Endothelial cell of hepatic sinusoid (primary cell): ENCODE measurements around the gene PCDHGB1.
"Not testable (repeated sequence)": the region's sequence is repeated elsewhere in the genome, so short reads cannot be mapped to it uniquely, and the experiment has no call there.

Source experiments
- in situ Hi-C: cut with HindIII; loops from 2 replicates; pipeline ENCODE4 v1.10.0; 2017; ENCODE audit warnings: low sequenced_read_pairs

Gene PCDHGB1

DNA sequence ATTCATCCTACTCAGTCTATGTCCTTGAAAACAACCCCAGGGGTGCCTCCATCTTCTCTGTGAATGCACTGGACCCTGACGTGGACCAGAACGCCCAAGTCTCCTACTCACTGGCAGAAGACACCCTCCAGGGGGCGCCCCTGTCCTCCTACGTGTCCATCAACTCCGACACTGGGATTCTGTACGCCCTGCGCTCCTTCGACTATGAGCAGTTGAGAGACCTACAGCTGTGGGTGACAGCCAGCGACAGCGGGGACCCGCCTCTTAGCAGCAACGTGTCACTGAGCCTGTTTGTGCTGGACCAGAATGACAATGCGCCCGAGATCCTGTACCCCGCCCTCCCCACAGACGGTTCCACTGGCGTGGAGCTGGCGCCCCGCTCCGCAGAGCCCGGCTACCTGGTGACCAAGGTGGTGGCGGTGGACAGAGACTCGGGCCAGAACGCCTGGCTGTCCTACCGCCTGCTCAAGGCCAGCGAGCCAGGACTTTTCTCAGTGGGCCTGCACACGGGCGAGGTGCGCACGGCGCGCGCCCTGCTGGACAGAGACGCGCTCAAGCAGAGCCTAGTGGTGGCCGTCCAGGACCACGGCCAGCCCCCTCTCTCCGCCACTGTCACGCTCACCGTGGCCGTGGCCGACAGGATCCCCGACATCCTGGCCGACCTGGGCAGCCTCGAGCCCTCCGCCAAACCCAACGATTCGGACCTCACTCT is 25.7 kb downstream of the PCDHGB1 start:
- in situ Hi-C loops = not testable (repeated sequence)

DNA sequence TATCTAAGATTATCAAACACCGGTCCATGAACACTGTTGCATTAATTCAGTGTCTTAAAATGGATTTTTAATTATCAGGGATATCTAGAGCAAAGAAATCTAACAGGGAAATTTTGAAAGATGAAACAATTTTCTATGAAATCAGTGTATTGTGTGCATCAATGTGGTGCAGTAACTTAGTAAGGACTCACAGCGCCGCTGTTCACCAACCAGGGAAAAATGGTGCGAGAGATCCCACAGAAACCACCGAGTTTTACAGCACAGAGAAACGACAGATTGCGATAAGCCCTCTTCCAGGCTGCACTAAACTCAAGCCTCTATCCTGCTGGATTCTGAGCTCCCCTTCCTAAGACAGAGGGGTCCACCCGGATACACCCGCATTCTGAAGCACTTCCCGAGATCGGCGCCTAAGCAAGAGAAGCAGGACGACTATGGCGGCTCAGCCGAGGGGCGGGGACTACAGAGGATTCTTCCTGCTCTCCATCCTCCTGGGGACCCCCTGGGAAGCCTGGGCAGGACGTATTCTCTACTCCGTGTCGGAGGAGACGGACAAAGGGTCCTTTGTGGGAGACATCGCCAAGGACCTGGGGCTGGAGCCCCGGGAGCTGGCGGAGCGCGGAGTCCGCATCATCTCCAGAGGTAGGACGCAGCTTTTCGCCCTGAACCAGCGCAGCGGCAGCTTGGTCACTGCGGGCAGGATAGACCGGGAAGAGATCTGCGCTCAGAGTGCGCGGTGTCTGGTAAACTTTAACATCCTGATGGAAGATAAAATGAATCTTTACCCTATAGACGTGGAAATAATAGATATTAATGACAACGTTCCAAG is 32.8 kb downstream of the PCDHGB1 start, which contains the start of gene PCDHGA7:
TSS of gene PCDHGA7 (plus strand) at position 274 of the 826 bp plus-strand sequence. CDS start at position 432, 158 bp downstream.
- in situ Hi-C loops = no loop called here

DNA sequence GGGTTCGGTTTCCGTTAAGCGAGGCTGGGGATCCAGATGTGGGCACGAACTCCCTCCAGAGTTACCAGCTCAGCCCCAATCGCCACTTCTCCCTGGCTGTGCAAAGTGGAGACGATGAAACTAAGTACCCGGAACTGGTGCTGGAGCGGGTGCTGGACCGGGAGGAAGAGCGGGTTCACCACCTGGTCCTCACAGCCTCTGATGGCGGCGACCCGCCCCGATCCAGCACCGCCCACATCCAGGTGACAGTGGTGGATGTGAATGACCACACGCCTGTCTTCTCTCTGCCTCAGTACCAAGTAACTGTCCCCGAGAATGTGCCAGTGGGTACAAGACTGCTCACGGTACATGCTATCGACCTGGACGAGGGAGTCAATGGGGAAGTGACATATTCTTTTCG is 33.4 kb downstream of the PCDHGB1 start:
- in situ Hi-C loops = no loop called here

DNA sequence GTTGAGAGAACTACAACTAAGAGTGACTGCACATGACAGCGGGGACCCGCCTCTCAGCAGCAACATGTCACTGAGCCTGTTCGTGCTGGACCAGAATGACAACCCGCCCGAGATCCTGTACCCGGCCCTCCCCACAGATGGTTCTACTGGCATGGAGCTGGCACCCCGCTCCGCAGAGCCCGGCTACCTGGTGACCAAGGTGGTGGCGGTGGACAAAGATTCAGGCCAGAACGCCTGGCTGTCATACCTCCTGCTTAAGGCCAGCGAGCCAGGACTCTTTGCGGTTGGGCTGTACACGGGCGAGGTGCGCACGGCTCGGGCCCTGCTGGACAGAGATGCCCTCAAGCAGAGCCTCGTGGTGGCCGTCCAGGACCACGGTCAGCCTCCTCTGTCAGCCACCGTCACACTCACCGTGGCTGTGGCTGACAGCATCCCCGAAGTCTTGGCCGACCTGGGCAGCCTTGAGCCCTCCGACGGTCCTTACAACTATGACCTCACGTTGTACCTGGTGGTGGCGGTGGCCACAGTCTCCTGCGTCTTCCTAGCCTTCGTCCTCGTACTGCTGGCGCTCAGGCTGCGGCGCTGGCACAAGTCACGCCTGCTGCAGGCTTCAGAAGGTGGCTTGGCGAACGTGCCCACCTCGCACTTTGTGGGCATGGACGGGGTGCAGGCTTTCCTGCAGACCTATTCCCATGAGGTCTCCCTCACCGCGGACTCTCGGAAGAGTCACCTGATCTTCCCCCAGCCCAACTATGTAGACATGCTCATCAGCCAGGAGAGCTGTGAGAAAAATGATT is 34.8 kb downstream of the PCDHGB1 start:
- in situ Hi-C loops = no loop called here

DNA sequence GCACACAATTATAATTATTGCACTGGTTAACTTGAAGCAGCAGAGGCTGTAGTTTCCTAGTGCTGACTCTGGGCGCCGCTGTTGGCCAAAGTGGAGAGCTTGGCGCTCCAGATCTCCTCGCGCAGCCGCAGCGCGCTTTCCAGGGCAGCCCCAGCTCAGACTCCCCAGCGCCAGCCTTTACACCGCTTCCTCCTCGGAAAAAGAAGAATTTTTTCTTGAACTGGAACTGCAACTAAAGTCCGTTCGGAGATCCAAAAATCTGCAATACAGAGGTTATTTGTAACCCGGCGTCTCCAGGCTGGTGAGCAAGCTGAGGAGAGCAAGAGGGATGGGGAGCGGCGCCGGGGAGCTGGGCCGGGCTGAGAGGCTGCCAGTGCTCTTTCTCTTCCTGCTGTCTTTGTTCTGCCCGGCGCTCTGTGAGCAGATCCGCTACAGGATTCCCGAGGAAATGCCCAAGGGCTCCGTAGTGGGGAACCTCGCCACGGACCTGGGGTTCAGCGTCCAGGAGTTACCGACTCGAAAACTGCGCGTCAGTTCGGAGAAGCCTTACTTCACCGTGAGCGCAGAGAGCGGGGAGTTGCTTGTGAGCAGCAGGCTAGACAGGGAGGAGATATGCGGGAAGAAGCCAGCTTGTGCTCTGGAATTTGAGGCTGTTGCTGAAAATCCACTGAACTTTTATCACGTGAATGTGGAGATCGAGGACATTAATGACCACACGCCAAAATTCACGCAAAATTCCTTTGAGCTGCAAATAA is 37.8 kb downstream of the PCDHGB1 start, which contains the start of gene PCDHGB4:
TSS of gene PCDHGB4 (plus strand) at position 142 of the 755 bp plus-strand sequence. CDS start at position 329, 187 bp downstream.
- in situ Hi-C loops = not testable (repeated sequence)

DNA sequence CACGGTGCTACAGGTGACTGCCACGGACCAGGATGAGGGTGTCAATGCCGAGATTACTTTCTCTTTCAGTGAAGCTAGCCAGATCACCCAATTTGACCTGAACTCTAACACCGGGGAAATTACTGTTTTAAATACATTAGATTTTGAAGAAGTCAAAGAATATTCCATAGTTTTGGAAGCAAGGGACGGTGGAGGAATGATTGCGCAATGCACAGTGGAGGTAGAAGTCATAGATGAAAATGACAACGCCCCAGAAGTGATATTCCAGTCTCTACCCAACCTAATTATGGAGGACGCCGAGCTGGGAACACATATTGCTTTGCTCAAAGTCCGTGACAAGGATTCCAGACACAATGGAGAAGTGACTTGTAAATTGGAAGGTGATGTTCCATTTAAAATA is 38.8 kb downstream of the PCDHGB1 start:
- in situ Hi-C loops = no loop called here

DNA sequence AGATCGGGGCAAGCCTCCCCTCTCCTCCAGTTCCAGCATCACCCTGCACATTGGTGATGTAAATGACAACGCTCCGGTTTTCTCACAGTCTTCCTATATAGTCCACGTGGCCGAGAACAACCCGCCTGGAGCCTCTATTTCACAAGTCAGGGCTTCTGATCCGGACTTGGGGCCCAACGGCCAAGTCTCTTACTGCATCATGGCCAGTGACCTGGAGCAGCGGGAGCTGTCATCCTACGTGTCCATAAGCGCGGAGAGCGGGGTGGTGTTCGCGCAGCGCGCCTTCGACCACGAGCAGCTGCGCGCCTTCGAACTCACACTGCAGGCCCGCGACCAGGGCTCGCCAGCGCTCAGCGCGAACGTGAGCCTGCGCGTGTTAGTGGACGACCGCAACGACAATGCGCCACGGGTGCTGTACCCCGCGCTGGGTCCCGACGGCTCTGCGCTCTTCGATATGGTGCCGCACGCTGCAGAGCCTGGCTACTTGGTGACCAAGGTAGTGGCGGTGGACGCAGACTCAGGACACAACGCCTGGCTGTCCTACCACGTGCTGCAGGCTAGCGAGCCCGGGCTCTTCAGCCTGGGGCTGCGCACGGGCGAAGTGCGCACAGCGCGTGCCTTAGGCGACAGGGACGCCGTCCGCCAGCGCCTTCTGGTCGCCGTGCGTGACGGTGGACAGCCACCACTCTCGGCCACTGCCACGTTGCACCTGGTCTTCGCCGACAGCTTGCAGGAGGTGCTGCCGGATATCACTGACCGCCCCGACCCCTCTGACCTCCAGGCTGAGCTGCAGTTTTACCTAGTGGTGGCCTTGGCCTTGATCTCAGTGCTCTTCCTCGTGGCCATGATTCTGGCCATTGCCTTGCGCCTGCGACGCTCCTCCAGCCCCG is 39.5 kb downstream of the PCDHGB1 start:
- in situ Hi-C loops = loop anchor here (5.0 kb wide), 1 partner anchor 62 kb away; no protein-coding TSS in a partner anchor

DNA sequence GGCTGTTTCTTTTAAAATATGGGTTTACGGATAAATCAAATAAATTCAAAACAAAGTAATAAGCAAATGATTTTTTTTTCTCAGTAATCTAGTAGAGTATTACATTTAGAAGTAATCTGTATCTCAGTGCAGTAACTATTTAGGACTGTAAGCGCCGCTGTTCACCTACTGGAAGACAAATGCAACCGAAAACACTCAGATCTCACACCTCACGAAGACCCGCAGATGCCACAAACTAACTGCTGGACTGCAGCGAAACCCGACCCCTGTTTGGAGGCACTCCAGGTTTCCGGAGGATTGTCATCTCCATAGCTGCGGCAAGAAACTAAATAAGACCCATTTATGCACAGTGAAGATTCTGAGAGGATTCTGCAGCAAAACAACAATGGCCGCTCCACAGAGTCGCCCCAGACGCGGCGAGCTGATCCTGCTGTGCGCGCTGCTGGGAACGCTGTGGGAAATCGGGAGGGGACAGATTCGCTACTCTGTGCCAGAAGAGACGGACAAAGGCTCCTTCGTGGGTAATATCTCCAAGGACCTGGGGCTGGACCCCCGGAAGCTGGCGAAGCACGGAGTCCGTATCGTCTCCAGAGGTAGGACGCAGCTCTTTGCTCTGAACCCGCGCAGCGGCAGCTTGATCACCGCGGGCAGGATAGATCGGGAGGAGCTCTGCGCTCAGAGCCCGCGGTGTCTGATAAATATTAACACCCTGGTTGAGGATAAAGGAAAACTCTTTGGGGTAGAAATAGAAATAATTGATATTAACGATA is 42.7 kb downstream of the PCDHGB1 start, which contains the start of gene PCDHGA8:
TSS of gene PCDHGA8 (plus strand) at position 205 of the 770 bp plus-strand sequence. CDS start at position 386, 181 bp downstream.
- in situ Hi-C loops = loop anchor here (5.0 kb wide), 1 partner anchor 65 kb away; no protein-coding TSS in a partner anchor

DNA sequence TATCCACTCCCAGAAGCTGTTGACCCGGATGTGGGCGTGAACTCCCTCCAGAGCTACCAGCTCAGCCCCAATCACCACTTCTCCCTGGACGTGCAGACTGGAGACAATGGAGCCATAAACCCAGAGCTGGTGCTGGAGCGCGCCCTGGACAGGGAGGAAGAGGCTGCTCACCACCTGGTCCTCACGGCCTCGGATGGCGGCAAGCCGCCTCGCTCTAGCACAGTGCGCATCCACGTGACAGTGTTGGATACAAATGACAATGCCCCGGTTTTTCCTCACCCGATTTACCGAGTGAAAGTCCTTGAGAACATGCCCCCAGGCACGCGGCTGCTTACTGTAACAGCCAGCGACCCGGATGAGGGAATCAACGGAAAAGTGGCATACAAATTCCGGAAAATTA is 43.4 kb downstream of the PCDHGB1 start:
- in situ Hi-C loops = loop anchor here (5.0 kb wide), 1 partner anchor 66 kb away; no protein-coding TSS in a partner anchor

DNA sequence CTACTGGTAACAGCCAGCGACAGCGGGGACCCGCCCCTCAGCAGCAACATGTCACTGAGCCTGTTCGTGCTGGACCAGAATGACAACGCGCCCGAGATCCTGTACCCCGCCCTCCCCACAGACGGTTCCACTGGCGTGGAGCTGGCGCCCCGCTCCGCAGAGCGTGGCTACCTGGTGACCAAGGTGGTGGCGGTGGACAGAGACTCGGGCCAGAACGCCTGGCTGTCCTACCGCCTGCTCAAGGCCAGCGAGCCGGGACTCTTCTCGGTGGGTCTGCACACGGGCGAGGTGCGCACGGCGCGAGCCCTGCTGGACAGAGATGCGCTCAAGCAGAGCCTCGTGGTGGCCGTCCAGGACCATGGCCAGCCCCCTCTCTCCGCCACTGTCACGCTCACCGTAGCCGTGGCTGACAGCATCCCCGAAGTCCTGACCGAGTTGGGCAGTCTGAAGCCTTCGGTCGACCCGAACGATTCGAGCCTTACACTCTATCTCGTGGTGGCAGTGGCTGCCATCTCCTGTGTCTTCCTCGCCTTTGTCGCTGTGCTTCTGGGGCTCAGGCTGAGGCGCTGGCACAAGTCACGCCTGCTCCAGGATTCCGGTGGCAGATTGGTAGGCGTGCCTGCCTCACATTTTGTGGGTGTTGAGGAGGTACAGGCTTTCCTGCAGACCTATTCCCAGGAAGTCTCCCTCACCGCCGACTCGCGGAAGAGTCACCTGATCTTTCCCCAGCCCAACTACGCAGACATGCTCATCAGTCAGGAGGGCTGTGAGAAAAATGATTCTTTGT is 44.7 kb downstream of the PCDHGB1 start:
- in situ Hi-C loops = loop anchor here (5.0 kb wide), 1 partner anchor 67 kb away; no protein-coding TSS in a partner anchor

DNA sequence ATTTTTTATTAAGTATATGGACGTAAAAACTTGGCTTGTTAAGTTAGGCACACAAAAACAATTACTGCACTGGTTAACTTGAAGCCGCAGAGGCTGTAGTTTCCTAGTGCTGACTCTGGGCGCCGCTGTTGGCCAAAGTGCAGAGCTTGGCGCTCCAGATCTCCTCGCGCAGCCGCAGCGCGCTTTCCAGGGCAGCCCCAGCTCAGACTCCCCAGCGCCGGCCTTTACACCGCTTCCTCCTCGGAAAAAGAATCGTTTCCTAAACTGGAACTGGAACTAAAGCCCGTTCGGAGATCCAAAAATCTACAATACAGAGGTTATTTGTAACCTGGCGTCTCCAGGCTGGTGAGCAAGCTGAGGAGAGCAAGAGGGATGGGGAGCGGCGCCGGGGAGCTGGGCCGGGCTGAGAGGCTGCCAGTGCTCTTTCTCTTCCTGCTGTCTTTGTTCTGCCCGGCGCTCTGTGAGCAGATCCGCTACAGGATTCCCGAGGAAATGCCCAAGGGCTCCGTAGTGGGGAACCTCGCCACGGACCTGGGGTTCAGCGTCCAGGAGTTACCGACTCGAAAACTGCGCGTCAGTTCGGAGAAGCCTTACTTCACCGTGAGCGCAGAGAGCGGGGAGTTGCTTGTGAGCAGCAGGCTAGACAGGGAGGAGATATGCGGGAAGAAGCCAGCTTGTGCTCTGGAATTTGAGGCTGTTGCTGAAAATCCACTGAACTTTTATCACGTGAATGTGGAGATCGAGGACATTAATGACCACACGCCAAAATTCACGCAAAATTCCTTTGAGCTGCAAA is 48.1 kb downstream of the PCDHGB1 start, which contains the start of gene PCDHGB5:
TSS of gene PCDHGB5 (plus strand) at position 192 of the 796 bp plus-strand sequence. CDS start at position 373, 181 bp downstream.
- in situ Hi-C loops = not testable (repeated sequence)

DNA sequence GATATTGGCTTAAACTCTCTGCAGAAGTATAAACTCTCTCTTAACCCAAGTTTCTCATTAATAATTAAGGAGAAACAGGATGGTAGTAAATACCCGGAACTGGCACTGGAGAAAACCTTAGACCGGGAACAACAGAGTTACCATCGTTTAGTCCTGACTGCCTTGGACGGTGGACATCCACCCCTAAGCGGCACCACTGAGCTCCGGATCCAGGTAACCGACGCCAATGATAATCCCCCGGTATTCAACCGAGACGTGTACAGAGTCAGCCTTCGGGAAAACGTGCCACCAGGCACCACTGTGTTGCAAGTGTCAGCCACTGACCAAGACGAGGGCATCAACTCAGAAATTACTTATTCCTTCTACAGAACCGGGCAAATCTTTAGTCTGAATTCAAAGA is 48.7 kb downstream of the PCDHGB1 start:
- in situ Hi-C loops = no loop called here

DNA sequence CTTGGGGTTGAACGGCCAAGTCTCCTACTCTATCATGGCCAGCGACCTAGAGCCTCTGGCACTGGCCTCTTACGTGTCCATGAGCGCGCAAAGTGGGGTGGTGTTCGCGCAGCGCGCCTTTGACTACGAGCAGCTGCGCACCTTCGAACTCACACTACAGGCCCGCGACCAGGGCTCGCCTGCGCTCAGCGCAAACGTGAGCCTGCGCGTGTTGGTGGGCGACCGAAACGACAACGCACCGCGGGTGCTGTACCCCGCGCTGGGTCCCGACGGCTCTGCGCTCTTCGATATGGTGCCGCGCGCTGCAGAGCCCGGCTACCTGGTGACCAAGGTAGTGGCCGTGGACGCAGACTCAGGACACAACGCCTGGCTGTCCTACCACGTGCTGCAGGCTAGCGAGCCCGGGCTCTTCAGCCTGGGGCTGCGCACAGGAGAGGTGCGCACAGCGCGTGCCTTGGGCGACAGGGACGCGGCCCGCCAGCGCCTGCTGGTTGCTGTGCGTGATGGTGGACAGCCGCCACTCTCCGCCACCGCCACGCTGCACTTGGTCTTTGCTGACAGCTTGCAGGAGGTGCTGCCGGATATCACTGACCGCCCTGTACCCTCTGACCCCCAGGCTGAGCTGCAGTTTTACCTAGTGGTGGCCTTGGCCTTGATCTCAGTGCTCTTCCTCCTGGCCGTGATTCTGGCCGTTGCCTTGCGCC is 49.8 kb downstream of the PCDHGB1 start:
- in situ Hi-C loops = no loop called here
